CD4-positive, alpha-beta T cell treated with Interleukin-12 subunit alpha and Interleukin-12 subunit beta, for 1 hour (primary cell): Measurements from ENCODE around the gene CDH22.
A peak's percentile ranks its signal among the peaks of the same experiment; 100 is the strongest.

Experiments used
- DNase-seq: peaks from one replicate; pipeline ENCODE4 v3.0.0-alpha.2; 2020

CDH22 gene

DNA sequence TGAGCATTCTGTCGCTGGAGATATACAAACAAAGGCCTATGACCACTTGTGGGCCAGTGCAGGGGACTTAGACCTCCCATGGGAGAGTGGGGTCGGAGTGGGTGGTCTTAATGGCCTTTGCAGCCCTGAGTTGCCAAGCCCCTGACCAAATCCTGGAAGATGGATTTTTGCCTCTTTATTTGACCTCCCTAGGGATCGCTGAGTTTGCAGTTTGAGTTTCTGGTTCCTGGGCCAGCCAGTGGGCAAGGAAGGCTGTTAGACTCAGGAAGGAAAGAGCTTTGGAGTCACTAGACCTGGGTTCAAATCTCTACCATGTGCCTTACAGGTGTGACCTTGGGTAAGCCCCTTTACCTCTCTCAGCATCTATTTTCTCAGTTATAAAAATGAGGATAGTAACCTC lies 96.0 kb downstream of the CDH22 start:
- no peak for DNase-seq

GRCh38 chr20:46211331-46211722 lies 97.0 kb downstream of the CDH22 start:
- DNase-seq: no peak

DNA sequence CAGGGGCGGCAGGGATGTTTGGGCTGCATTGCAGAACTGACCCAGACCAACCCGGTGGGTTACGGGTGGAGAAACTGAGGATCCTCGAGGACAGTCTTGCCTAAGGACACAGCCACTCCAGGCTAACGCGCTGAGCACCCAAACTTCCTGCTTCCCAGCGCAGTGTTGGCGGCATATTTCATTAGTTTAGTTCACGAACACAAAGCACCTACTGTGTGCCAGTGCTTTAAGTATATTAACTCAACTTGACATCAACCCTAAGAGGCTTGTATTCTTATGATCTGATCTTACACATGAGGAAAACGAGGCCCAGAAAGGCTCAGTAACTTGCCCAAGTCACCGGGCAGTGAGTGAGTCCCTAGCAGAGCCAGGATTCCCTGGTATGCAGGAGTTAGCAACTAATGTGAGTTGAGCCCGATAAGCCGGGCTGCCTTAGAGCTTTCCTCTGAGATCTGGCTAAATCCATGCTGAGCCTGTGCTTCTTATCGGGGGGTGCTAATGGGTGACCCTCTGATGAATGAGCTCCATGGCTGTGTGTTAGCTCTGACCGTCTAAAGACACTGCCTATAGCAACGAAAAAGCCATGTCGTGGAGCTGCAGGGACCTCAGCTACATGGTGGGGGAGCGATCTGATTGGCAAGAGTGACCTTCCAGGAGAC lies 97.5 kb downstream of the CDH22 start:
- DNase-seq: no peak

- DNase-seq: no peak
Observed at GRCh38 chr20:46209930-46210671, 98.2 kb downstream of the CDH22 start.

DNA sequence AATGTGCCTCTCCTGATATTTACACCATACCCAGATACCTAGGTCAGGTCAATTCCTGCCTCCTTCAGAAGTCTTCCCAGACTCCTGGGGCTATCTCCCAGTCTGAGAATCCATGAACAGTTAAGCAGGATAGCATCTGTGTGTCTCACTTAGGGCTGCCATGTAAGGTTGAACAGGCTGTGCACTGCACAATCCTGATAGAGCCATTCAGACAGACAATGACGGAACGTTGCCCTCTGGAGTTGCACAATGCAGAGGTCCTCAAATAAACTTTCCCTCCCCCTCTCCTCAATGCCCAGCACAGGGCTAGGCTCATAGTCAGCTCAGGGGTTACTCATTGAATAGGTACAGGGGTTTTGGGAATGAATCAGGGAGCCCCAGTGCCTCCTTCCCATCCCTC lies 100.5 kb downstream of the CDH22 start:
- DNase-seq: no peak

DNA sequence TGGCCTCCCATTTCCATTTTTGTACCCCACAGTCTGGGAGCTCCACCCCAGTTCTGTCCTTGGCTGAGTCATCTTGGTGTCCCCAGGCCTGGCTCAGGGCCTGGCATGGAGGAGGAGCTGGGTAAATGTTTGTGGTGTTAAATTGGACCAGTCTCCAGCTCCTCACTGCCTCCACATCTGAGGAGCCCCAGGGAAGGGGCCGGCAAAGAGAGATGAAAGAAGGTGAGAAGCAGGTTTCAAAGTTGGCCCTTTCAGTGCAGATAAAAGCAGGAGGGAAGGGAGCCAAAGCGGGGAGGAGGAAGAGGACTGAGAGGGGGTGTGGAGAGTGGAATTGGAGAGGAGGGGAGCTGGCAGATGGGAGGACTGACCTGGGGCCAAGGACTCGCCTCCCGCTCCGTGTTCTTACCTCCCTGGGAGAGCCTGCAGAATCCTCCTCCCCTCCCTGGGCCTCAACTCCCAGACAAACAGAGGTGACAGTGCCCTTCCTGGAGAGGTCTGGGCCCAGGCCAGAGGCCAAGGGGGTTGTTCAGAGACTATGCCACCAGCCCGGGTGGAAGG lies 101.2 kb downstream of the CDH22 start:
- no peak for DNase-seq

DNA sequence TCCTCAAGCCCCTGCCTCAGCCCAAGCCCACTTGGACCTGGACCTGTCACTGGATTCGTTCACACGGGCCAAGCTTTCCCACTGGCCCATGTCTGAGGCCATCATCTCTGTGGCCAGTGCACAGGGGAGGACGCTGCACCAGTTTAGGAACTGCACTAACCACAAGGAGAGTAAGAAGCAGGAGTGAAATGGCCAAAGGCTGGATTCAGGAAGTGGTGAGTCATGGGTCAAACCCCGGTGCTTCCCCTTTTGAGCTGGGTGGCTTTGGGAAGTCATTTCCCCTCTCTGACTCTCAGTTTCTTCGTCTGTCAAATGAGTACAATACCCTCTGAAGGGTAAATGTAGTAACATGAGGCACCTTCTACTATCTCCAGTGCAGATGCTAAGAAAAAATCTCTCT lies 102.3 kb downstream of the CDH22 start:
- DNase-seq: peak; percentile 13

GRCh38 chr20:46205349-46205748 lies 102.9 kb downstream of the CDH22 start:
- peak; percentile 3 for DNase-seq

- DNase-seq: peak; percentile 9
Observed at GRCh38 chr20:46204594-46205186, 103.6 kb downstream of the CDH22 start.

DNA sequence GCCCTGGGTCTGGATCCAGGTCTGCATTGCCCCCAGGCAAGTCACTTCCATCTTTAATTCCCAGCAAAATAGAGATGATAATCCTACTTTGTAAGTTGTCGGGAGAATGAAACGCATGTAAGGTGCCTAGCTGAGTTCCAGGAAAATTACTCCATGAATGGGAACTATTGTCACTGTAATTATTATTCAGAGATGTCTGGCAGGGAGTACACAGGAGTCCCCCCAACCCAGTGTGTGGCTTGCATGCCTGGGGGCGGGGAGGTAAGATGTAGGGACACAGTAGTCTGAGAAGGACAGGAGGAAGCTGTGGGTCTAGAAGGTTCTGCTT lies 104.8 kb downstream of the CDH22 start:
- no peak for DNase-seq

DNA sequence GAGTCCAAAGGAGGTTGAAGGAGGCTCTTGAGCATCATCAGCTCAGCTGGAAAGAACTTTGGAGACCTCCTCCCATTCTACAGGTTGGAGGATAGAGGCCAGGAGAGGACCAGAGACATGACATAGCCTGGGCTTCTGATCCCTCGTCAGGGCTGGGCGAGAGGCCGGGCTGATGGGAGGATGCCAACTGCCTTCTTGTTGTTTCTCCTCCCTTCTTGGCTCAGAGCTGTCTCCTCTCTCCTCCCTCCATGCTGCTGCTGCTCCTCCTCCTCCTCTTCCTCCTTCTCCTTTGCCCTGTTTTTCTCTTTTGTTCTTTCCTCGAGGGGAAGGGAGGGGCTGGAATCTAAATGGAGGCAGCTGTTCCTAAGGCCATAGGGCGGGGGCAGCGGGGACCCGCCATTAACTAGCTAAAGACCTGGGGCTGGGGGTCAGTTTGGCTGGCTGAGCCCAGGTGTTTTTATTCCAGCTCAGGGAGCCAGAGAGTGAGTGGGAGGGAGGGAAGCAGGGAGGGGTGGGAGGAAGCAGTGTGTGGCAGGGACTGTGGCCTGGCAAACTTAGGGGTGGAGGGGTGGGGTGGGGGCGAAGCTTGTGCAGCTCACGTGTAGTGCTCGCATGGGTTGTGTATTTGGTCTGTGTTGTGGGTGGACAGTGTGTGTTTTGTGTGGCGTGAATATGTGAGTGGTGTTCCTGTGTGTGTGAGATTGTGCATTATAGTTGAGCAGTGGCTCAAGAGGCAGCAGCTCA lies 105.4 kb downstream of the CDH22 start:
- DNase-seq: no peak

- no peak for DNase-seq
Observed at GRCh38 chr20:46200582-46201570, 107.4 kb downstream of the CDH22 start.

DNA sequence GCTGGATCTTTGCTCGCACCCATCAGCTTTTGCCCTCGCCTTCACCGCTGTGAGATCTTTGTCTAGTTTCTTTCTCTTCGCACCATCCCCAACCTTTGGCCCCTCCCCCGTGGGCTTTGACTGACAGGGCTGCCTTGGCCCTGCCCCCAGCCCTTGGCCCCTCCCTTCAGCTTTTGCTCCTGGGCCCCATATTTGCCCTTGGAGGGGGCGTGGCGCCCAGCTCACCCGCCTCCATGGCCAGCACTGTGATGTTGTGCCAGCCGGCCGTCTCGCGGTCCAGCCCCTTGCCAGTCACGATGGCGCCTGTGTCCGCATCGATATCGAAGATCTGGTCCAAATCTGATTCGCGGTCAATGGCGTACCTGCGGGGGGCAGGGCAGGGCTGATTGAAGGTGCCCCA lies 109.1 kb downstream of the CDH22 start:
- DNase-seq: no peak

DNA sequence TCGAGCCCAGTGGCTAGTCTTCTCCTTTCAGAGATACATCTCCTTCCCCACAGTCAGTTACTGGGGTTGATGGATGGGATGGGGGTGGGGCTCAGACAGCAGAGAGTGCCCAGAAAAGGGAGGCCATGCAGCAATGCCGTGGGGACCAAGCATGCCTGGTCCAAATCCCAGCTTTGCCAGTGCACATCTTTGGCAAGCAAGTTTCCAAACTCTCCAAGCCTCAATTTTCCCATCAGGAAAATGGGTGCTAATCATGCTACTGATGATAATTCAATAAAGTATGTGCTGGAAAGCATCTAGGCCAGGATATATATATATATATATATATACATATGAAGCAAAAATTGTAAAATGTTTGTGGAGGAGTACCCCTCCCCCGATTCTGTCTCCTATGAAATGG lies 111.3 kb downstream of the CDH22 start:
- DNase-seq: no peak

DNA sequence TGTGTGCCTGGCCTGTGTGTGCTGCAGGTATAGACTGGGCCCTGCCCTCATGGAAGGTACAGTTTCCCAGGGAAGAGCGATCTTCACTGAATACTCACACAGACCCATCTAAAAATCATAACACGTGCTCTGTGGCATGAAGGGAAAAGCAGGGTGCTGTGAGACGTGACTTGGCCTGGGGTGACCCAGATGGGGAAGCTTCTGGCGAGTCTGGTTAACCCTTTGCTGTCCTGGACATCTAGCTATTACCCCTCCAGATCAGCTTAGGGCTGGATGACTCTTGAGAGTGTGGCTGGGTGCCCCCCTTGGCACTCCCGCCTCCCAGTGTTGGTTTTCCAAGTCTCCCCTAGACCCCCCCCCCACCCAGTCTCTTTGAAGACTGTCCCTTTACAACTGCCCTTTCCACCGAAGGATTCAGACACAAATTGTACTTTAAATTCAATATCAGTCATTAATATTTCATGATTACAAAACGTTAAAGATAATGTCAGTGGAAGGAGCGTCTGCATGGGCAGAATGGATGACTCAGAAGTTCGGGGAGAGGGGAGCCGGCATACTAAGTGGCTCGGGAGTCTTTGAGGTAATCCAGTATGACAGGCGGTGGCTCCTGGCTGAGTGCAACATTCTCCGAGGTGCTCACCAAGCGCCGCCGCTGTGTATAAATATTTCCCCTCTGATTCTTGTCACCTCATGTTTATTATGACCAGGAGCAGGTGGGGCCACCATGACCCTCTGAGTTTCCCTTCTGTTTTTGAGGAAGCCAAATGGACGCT lies 112.8 kb downstream of the CDH22 start:
- no peak for DNase-seq

DNA sequence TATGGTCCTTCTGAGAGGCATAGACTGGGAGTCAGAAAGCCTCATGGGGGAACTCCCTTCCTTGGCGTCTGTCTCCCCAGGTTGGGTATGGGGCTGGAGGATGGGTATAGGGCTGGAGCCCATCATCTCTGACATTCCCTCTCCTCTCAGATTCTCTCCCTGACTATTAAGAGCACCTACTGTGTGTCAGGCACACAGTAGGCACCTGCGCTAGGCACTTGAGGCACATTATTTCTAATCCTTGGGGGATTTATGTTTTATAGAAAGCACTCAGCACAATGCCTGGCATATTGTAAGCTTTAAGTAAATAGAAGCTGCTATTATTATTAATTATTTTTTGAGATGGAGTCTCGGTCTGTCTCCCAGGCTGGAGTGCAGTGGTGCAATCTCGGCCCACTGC lies 113.9 kb downstream of the CDH22 start:
- no peak for DNase-seq

GRCh38 chr20:46192376-46192944 lies 115.8 kb downstream of the CDH22 start:
- no peak for DNase-seq

DNA sequence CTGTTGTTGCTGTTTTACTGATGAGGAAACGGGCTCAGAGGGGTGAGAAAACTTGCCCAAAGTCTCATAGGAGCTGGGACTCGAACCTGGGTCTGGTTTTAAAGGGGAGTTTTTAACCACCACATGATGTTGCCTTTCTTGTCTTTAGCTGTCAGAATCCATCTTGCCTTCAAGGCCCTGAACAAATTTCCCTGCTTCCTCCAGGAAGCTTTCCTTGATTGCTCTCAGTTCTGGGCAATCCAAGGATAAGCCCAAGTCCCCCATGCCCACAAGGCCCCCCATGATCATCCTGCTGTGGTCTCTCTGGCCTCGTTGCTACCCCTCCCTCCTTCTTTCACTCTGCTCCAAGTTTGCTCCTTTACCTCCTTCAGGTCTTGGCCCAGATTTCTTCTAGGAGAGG lies 116.7 kb downstream of the CDH22 start:
- DNase-seq: no peak

- no peak for DNase-seq
Observed at GRCh38 chr20:46191168-46191540, 117.1 kb downstream of the CDH22 start.

DNA sequence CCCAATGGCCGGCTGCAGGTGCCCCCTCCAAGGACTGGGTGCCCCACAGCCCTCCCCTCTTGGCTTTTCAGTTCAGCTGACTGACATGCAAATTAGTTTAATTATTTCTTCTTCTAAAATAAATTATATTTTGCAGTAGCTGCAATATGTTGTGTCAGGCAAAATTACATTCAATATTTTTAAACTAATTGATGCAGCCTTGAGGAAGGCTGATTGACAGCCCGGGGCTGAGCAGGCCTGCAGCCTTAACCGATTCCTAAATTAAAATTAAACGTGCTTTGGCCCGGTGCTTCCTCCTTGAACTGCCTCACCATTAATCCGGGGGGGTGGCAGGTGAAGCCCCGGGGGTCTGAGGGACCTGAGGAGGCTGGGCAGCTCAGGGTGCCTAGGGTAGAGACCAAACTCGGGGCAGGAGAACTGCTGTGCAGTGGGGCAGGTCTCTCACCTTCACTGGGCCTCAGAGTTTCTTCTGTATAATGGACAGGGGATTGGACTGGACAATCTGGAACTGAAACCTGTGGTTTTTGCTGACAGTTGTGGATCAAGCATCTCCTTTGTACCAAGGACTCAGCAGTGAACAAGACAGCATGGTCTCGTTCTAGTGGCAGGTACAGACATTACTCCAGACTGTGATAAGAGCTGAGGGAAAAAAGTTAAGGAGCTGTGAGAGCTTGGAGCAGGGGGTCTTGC lies 117.7 kb downstream of the CDH22 start:
- no peak for DNase-seq
